ENCODE measurements around the gene SAP25. TPM values are rescaled to one million over a fixed set of nuclear protein-coding genes. Genes with fewer than 3 reads are reported as not detected.
"Not testable (repeated sequence)": the region's sequence is repeated elsewhere in the genome, so short reads cannot be mapped to it uniquely, and the experiment has no call there.

Gene SAP25
- total and polyA plus RNA-seq, 2 experiments from 2014 or later, result 1.5 to 3.9 TPM

DNA sequence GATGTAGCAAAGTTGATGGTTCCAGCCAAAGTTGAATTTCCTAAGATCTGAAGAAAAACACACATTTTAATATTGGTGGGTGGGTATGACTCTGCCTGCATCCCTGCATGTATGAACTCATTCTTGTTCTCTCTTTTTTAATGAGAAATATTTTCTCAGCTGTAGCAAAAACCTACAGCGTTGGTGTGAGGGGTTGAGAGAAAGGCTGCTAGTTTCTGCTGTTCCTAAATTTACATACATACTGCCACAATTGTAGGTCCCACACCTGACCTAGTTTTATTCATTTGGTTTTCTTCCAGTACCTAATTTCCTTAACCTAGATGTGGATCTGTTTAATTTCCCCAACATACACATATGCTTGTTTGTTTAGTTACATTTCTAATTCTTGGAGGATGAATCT, 30.1 kb downstream of the SAP25 start:
- Histone ChIP-seq H3K9me3 (ENCODE audit: low read depth) (no peaks in the 10 kb centered on the region), H3K27me3 (no peaks in the 10 kb centered on the region), H3K4me1 (ENCODE audit: low read depth) (peaks cover 30% of the 10 kb centered on the region), H3K36me3 (no peaks in the 10 kb centered on the region), H3K27ac (no peak overlapping the region), H3K4me3 (no peak overlapping the region)
- TF ChIP-seq, protein P1, sequence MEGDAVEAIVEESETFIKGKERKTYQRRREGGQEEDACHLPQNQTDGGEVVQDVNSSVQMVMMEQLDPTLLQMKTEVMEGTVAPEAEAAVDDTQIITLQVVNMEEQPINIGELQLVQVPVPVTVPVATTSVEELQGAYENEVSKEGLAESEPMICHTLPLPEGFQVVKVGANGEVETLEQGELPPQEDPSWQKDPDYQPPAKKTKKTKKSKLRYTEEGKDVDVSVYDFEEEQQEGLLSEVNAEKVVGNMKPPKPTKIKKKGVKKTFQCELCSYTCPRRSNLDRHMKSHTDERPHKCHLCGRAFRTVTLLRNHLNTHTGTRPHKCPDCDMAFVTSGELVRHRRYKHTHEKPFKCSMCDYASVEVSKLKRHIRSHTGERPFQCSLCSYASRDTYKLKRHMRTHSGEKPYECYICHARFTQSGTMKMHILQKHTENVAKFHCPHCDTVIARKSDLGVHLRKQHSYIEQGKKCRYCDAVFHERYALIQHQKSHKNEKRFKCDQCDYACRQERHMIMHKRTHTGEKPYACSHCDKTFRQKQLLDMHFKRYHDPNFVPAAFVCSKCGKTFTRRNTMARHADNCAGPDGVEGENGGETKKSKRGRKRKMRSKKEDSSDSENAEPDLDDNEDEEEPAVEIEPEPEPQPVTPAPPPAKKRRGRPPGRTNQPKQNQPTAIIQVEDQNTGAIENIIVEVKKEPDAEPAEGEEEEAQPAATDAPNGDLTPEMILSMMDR (IDR thresholded peaks at IDR 0.05; ENCODE audit: low read depth, low read length), result no peak
- DNase-seq (ENCODE audit: low read depth in 1 of 2, low spot score in 1 of 2), result no peak

DNA sequence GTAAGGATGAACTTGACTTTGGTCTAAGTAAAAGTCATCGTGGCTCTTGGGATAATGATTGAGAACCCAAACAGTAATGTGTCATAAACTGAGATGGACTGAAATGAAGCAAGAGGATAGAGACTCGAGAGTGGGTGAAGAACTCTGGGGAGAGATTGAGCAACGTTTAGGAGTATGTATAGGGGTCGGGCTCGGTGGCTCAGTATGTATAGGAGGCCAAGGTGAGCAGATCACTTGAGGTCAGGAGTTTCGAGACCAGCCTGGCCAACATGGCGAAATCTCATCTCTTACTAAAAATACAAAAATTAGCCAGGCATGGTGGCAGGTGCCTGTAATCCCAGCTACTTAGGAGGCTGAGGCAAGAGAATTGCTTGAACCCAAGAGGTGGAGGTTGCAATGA, 32.4 kb downstream of the SAP25 start:
- H3K4me3 ChIP-seq; H3K36me3 ChIP-seq; DNase-seq (ENCODE audit: low read depth in 1 of 2, low spot score in 1 of 2); H3K9me3 ChIP-seq (ENCODE audit: low read depth); H3K27me3 ChIP-seq; H3K27ac ChIP-seq: not testable (repeated sequence)
- H3K4me1 ChIP-seq (ENCODE audit: low read depth), result peaks cover 20% of the 10 kb centered on the region

DNA sequence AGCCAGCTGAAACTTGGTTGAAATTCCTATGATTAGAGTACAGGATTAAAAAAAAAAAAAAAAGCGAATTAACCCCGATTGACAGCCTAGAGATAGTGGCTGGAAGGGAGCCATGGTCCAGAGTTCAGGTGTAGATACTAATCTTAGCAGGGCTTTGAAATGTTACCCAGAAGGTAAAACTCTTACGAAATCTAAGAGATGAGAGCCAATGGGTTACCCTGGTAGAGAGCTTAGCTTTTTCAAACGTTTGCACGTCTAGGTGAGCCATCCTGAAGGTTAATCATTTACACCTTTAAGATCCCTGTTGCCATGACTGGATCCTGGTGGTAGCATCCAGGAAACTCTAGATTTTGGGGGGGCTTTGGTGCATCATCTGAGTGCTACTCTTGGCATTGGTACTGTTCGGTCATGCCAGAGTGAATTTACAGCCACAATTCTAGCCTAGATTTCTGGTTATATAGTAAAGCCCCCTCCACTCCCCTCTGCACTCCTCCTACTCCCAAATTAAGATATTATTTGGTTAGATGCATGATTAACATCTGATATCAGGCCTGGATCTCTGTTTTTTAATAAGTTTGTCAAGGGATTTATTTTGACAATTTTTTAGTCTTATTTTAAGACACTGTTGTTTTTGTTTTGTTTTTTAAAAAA, 33.5 kb downstream of the SAP25 start:
- TF ChIP-seq, protein P1 (IDR thresholded peaks at IDR 0.05; ENCODE audit: low read depth, low read length), result no peak
- peaks cover 9% of the 10 kb centered on the region for H3K4me1 ChIP-seq (ENCODE audit: low read depth)
- no peaks in the 10 kb centered on the region for H3K36me3 ChIP-seq
- H3K27ac ChIP-seq, result no peak overlapping the region
- peak overlapping the region; percentile 48 for H3K4me3 ChIP-seq
- no peak for DNase-seq (ENCODE audit: low read depth in 1 of 2, low spot score in 1 of 2)
- H3K9me3 ChIP-seq (ENCODE audit: low read depth), result no peaks in the 10 kb centered on the region
- H3K27me3 ChIP-seq, result no peaks in the 10 kb centered on the region

DNA sequence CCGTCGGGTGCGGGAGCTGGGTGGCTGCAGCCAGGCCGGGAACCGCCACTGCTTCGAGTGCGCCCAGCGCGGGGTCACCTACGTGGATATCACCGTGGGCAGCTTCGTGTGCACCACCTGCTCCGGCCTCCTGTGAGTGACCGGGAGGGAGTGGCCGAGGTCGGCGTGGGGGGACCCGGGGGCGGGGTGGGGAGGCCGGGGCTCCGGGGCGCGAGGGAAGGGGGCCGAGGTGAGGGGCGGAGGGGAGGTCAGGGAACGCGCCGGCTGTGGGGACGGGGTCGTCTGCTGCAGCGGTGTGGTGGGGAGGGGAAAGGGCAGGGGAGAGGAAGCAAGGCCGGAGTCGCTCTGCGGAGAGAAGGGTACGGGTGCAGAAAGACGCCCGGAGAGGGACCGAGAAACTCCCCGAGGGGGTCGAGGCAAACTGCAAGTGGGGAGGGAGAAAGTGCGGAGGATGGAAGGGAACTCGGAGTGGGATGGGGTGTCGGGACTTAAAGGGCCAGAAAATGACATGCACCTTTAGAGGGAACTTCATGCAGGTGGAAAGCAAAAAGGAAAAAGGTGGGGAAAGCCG, 34.2 kb downstream of the SAP25 start:
- H3K4me3 ChIP-seq, result peak overlapping the region; percentile 48
- TF ChIP-seq, protein P1 (IDR thresholded peaks at IDR 0.05; ENCODE audit: low read depth, low read length), result no peak
- peak overlapping the region; percentile 7 for H3K27ac ChIP-seq
- H3K9me3 ChIP-seq (ENCODE audit: low read depth), result no peaks in the 10 kb centered on the region
- no peaks in the 10 kb centered on the region for H3K36me3 ChIP-seq
- H3K4me1 ChIP-seq (ENCODE audit: low read depth), result peaks cover 2% of the 10 kb centered on the region
- no peaks in the 10 kb centered on the region for H3K27me3 ChIP-seq
- no peak for DNase-seq (ENCODE audit: low read depth in 1 of 2, low spot score in 1 of 2)

DNA sequence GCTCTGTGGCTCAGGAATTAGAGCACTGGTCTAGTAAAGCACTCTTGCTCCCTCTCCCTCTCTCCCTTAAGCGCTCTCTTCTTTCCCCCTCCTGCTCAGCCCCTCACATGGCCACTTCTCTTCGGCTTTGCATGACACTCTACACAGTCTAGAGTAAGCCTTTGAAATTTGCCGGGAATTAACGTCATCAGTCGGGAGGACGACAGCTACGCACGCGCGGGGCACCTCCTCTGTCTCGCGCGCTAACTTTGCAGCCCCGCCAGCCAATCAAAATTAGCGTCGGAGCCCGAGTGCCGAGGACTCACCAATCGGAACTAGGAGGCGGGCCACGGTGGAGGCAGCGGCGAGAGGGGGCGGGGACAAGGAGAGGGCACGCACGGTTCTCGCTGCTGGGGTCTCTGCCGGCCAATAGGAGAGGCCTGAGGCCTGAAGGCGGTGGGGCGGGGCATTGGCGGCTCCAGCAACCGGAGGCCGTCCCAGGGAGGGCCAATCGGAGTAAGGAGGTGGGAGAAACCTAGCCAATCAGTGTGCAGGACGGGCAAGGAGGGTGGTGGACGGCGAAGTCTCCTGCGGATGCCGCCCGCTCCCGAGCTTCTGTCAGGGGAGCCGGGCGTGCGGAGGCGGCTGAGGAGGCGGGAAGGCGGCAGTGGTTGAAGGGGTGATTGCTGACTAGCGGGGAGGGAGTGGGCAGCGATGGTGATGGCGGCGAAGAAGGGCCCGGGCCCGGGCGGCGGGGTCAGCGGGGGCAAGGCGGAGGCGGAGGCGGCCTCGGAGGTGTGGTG, 34.9 kb downstream of the SAP25 start, which contains the start of gene AGFG2:
AGFG2 (plus strand) TSS at position 550 of the 782 bp plus-strand sequence; CDS start at position 694, 144 bp downstream.
- peak within 1 kb of the TSS; percentile 52 for H3K27ac ChIP-seq

More for the DNA sequence above, 34.9 kb downstream of the SAP25 start, which contains the start of gene AGFG2:
- no peaks in the 10 kb centered on the region for H3K9me3 ChIP-seq (ENCODE audit: low read depth)
- peak; percentile 100 for DNase-seq (ENCODE audit: low read depth in 1 of 2, low spot score in 1 of 2)
- no peaks in the 10 kb centered on the region for H3K27me3 ChIP-seq
- H3K4me3 ChIP-seq, result peak within 1 kb of the TSS; percentile 48
- no peaks in the 10 kb centered on the region for H3K4me1 ChIP-seq (ENCODE audit: low read depth)
- TF ChIP-seq, protein P1 (IDR thresholded peaks at IDR 0.05; ENCODE audit: low read depth, low read length), result no peak
- H3K36me3 ChIP-seq, result no peaks in the 10 kb centered on the region
